HepG2 (cell line): ENCODE data around the gene DHX8. TPM values are rescaled to one million over a fixed set of nuclear protein-coding genes. Genes with fewer than 3 reads are reported as not detected.
A peak's percentile ranks its signal among the peaks of the same experiment; 100 is the strongest.

ENCODE experiments used
- CBX5 ChIP-seq: sonication (generic); formaldehyde crosslinking; IDR thresholded peaks from 2 replicates; pipeline ENCODE4 v1.4.0; 2020; ENCODE audit warnings: missing genetic modification reagents, borderline replicate concordance
- FOXK1 ChIP-seq: sonication (generic); formaldehyde crosslinking; IDR thresholded peaks from 2 replicates; pipeline ENCODE4 v1.4.0; 2020; ENCODE audit warnings: low read depth, missing genetic modification reagents, borderline replicate concordance
- FOXP1 ChIP-seq, 2 experiments: fragments of 450-650 bp in 1 of 2; IDR thresholded peaks; 2 replicates each; pipeline ENCODE4 v1.6.1; 2017 to 2018; ENCODE audit warnings: antibody characterized with exemption in 1 of 2
- HOXA3 ChIP-seq: sonication (generic); formaldehyde crosslinking; IDR thresholded peaks from 2 replicates; pipeline ENCODE4 v1.5.0; 2020; ENCODE audit warnings: missing genetic modification reagents
- ONECUT2 ChIP-seq: sonication (generic); formaldehyde crosslinking; IDR thresholded peaks from 2 replicates; pipeline ENCODE4 v1.4.0; 2020; ENCODE audit warnings: missing genetic modification reagents
- PHF5A ChIP-seq: IDR thresholded peaks from one replicate; pipeline ENCODE4 v1.6.1; 2018; ENCODE audit warnings: low read depth, missing genetic modification reagents; ENCODE audit not compliant: unreplicated experiment
- RXRA ChIP-seq: sonication (generic); formaldehyde crosslinking; IDR thresholded peaks from 2 replicates; pipeline ENCODE4 v1.5.1; 2020; ENCODE audit warnings: missing genetic modification reagents
- SAP130 ChIP-seq: IDR thresholded peaks from 2 replicates; pipeline ENCODE4 v1.6.1; 2016; ENCODE audit warnings: low read depth
- SMC3 ChIP-seq: IDR thresholded peaks from 2 replicates; pipeline ENCODE4 v1.6.1; 2011; ENCODE audit warnings: low read length, improper control_type of control experiment
- SNAI1 ChIP-seq: sonication (generic); formaldehyde crosslinking; IDR thresholded peaks from 2 replicates; pipeline ENCODE4 v1.5.0; 2020; ENCODE audit warnings: mild to moderate bottlenecking, missing genetic modification reagents, borderline replicate concordance
- ZFP1 ChIP-seq: IDR thresholded peaks from 2 replicates; pipeline ENCODE4 v1.6.1; 2016
- ZHX1 ChIP-seq: sonication (generic); formaldehyde crosslinking; IDR thresholded peaks from 2 replicates; pipeline ENCODE4 v1.8.1; 2022; ENCODE audit warnings: low read depth, mild to moderate bottlenecking, missing genetic modification reagents
- ZNF317 ChIP-seq: sonication (generic); formaldehyde crosslinking; IDR thresholded peaks from 2 replicates; pipeline ENCODE4 v1.5.0; 2020; ENCODE audit warnings: mild to moderate bottlenecking, missing genetic modification reagents
- ZNF557 ChIP-seq: sonication (generic); formaldehyde crosslinking; IDR thresholded peaks from 2 replicates; pipeline ENCODE4 v1.4.0; 2020; ENCODE audit warnings: missing genetic modification reagents
- ZNF740 ChIP-seq: sonication (generic); formaldehyde crosslinking; IDR thresholded peaks from 2 replicates; pipeline ENCODE4 v1.4.0; 2020; ENCODE audit warnings: missing genetic modification reagents
- polyA plus RNA-seq, 8 experiments: library from polyadenylated mRNA; depleted of rRNA in 3 of 8; stranded (reverse) in 7 of 8; unstranded in 1 of 8; fragments of >200 nt; fragmentation: Illumina TruSeq in 4 of 8; extraction: Trizol in 4 of 8; gene quantifications; 2 replicates each; pipeline versions ENCODE4 v1.2.1 to v1.2.3, GENCODE V29; 2011 to 2016; ENCODE audit warnings: low read depth in 4 of 8, missing spikeins in 1 of 8, mixed read lengths in 1 of 8; ENCODE audit not compliant: insufficient read depth in 1 of 8
- total RNA-seq, 5 experiments: library from RNA; depleted of rRNA; stranded (reverse); fragments of >200 nt; fragmentation: Illumina TruSeq; extraction: Trizol; gene quantifications; 2 replicates each; pipeline ENCODE4 v1.2.3, GENCODE V29; 2016; ENCODE audit warnings: low read depth in 1 of 5
- TF ChIP-seq, protein P1 (sequence below): IDR thresholded peaks from 2 replicates; pipeline ENCODE4 v1.6.1; 2016; ENCODE audit warnings: low read depth, missing genetic modification reagents, missing compliant biosample characterization

Gene DHX8
- total and polyA plus RNA-seq, 2 of the 13 experiments (the other 11 are each of a cell fraction or from before 2014, with no cell fraction given), result 24.8 to 48.9 TPM

DNA sequence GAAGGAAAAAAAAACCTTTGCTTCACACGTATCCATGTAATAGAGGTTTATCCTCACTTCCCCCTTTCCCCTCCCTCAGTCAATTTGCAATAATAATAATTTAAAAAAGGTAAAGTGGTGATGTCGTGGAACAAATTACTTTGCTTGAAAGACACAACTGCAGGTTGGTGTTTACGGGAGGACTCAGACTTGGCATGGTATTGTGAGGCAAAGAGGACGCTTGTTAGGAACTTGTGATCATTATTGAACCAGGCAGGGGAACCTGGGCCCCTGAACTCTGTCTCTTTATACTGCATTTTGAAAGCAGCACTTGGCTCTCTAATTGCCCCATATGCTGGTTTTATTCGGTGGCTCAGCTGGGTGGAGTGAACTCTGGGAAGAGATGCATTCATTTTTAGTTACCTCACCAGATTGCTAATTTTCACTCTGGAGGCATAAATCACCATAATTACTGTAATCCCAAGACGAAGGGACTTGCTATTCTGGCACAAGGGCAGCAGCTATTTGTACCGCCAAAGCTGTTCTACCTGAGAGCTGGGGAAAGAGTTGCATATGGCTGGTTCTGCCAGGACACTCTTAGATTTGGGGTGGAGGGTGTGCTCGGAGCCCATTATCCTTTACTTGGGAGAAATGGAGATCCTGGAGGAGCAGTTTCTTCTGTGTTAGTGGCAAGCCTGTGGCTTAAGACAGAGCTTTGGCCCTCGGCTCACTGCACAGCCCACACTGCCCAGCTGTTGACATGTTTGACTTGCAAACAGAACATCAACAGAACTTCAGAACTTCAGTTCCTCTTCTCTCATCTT is 5.7 kb upstream of the DHX8 start (continued):
- TF ChIP-seq, protein P1, sequence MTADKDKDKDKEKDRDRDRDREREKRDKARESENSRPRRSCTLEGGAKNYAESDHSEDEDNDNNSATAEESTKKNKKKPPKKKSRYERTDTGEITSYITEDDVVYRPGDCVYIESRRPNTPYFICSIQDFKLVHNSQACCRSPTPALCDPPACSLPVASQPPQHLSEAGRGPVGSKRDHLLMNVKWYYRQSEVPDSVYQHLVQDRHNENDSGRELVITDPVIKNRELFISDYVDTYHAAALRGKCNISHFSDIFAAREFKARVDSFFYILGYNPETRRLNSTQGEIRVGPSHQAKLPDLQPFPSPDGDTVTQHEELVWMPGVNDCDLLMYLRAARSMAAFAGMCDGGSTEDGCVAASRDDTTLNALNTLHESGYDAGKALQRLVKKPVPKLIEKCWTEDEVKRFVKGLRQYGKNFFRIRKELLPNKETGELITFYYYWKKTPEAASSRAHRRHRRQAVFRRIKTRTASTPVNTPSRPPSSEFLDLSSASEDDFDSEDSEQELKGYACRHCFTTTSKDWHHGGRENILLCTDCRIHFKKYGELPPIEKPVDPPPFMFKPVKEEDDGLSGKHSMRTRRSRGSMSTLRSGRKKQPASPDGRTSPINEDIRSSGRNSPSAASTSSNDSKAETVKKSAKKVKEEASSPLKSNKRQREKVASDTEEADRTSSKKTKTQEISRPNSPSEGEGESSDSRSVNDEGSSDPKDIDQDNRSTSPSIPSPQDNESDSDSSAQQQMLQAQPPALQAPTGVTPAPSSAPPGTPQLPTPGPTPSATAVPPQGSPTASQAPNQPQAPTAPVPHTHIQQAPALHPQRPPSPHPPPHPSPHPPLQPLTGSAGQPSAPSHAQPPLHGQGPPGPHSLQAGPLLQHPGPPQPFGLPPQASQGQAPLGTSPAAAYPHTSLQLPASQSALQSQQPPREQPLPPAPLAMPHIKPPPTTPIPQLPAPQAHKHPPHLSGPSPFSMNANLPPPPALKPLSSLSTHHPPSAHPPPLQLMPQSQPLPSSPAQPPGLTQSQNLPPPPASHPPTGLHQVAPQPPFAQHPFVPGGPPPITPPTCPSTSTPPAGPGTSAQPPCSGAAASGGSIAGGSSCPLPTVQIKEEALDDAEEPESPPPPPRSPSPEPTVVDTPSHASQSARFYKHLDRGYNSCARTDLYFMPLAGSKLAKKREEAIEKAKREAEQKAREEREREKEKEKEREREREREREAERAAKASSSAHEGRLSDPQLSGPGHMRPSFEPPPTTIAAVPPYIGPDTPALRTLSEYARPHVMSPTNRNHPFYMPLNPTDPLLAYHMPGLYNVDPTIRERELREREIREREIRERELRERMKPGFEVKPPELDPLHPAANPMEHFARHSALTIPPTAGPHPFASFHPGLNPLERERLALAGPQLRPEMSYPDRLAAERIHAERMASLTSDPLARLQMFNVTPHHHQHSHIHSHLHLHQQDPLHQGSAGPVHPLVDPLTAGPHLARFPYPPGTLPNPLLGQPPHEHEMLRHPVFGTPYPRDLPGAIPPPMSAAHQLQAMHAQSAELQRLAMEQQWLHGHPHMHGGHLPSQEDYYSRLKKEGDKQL (CRISPR knock-in tag), result 0 out of 2 replicates have a peak, but pooled peaks have one; percentile 8
- TF ChIP-seq ZNF317 (CRISPR knock-in tag) (peak; percentile 56; the same call in 1 of the 2 replicates), SAP130 (CRISPR knock-in tag) (peak; percentile 53), HOXA3 (CRISPR knock-in tag) (peak; percentile 44; the same call in 1 of the 2 replicates), ZNF557 (CRISPR knock-in tag) (no peak), ZFP1 (CRISPR knock-in tag) (no peak), PHF5A (CRISPR knock-in tag) (peak; percentile 55), CBX5 (CRISPR knock-in tag) (no peak), FOXP1 (IDR thresholded peaks at IDR 0.05) (no peak), FOXP1 (CRISPR knock-in tag; IDR thresholded peaks at IDR 0.05) (peak; percentile 87), SMC3 (no peak; the same call in 1 of the 2 replicates), ZHX1 (peak; percentile 31; the same call in 1 of the 2 replicates), ONECUT2 (CRISPR knock-in tag) (0 out of 2 replicates have a peak, but pooled peaks have one; percentile 49), RXRA (no peak), SNAI1 (0 out of 2 replicates have a peak, but pooled peaks have one; percentile 28), FOXK1 (CRISPR knock-in tag) (no peak), ZNF740 (CRISPR knock-in tag) (no peak)
- TF ChIP-seq, all 625 proteins: peak for 134
